D721Med (cell line): Measurements from ENCODE around the gene SYT8.

Experiments used
- DNase-seq: peaks from one replicate; pipeline ENCODE4 v3.0.0; 2011; ENCODE audit warnings: low spot score; ENCODE audit not compliant: insufficient read length
- FAIRE-seq: peaks from 2 replicates; lab custom pipeline; 2011; peaks lifted over from hg19 to GRCh38; lab: Jason Lieb, UNC
- CTCF ChIP-seq: IDR thresholded peaks from 2 replicates; pipeline ENCODE4 v1.5.1; 2012; ENCODE audit warnings: mild to moderate bottlenecking, control low read depth; ENCODE audit not compliant: insufficient read depth; ENCODE audit errors: missing control alignments

The SYT8 gene

GRCh38 chr11:1839924-1840779 lies 5.4 kb downstream of the SYT8 start:
- no peak for DNase-seq
- no peak for FAIRE-seq
- TF ChIP-seq CTCF, result no peak

GRCh38 chr11:1840780-1841480 lies 6.1 kb downstream of the SYT8 start:
- FAIRE-seq (no peak), DNase-seq (no peak)
- TF ChIP-seq CTCF, result no peak

GRCh38 chr11:1841511-1842148 lies 6.8 kb downstream of the SYT8 start:
- TF ChIP-seq CTCF, result no peak
- FAIRE-seq (no peak), DNase-seq (no peak)

- TF ChIP-seq CTCF, result no peak
- FAIRE-seq (no peak), DNase-seq (no peak)
Observed at GRCh38 chr11:1842149-1843097, 7.6 kb downstream of the SYT8 start.

GRCh38 chr11:1843098-1843473 lies 8.3 kb downstream of the SYT8 start:
- DNase-seq (no peak), FAIRE-seq (no peak)
- TF ChIP-seq CTCF, result no peak

GRCh38 chr11:1843796-1844195 lies 9.0 kb downstream of the SYT8 start:
- FAIRE-seq (no peak), DNase-seq (no peak)
- no peak for TF ChIP-seq CTCF
